Mesothelial cell of epicardium (in vitro differentiated cells): ENCODE measurements around the gene SEMA3F. TPM values are rescaled to one million over a fixed set of nuclear protein-coding genes. Genes with fewer than 3 reads are reported as not detected.
A peak's percentile ranks its signal among the peaks of the same experiment; 100 is the strongest.

ENCODE experiments used
- DNase-seq, 2 experiments: peaks; one replicate each; pipeline ENCODE4 v3.0.0; 2021; ENCODE audit warnings: low spot score in 2 of 2; ENCODE audit not compliant: unreplicated experiment in 2 of 2
- H3K27ac Mint-ChIP-seq: 2 replicates; pipeline ENCODE4 v1.8.0; 2021; ENCODE audit warnings: mixed read lengths
- H3K27me3 Mint-ChIP-seq: 2 replicates; pipeline ENCODE4 v1.8.0; 2021; ENCODE audit warnings: low read depth, mixed read lengths
- H3K36me3 Mint-ChIP-seq: 2 replicates; pipeline ENCODE4 v1.8.0; 2021; ENCODE audit warnings: mixed read lengths
- H3K4me1 Mint-ChIP-seq: 2 replicates; pipeline ENCODE4 v1.8.0; 2021; ENCODE audit warnings: mixed read lengths
- H3K4me3 Mint-ChIP-seq: 2 replicates; pipeline ENCODE4 v1.8.0; 2021; ENCODE audit warnings: mild to moderate bottlenecking, moderate library complexity, mixed read lengths
- H3K9me3 Mint-ChIP-seq: 2 replicates; pipeline ENCODE4 v1.8.0; 2021; ENCODE audit warnings: mixed read lengths
- CTCF ChIP-seq: fragments of 200-600 bp; sonication (generic); IDR thresholded peaks from one replicate; pipeline ENCODE4 v1.5.0; 2021; ENCODE audit warnings: antibody characterized with exemption; ENCODE audit not compliant: unreplicated experiment
- total RNA-seq: library from RNA; stranded (reverse); gene quantifications from 3 replicates; pipeline ENCODE4 v1.2.1, GENCODE V29; 2021

Gene SEMA3F
- total RNA-seq, 1 donor from 2014 or later, result 99.1 TPM

- Mint-ChIP-seq H3K4me1 (peaks cover 87% of the 10 kb centered on the region), H3K36me3 (peaks cover 16% of the 10 kb centered on the region), H3K27ac (peak overlapping the region; percentile 68), H3K27me3 (no peaks in the 10 kb centered on the region), H3K9me3 (no peaks in the 10 kb centered on the region), H3K4me3 (no peak overlapping the region)
- DNase-seq, result no peak
- no peak for TF ChIP-seq CTCF
These were observed 8.7 kb downstream of the SEMA3F start for GRCh38 chr3:50163572-50164455.

DNA sequence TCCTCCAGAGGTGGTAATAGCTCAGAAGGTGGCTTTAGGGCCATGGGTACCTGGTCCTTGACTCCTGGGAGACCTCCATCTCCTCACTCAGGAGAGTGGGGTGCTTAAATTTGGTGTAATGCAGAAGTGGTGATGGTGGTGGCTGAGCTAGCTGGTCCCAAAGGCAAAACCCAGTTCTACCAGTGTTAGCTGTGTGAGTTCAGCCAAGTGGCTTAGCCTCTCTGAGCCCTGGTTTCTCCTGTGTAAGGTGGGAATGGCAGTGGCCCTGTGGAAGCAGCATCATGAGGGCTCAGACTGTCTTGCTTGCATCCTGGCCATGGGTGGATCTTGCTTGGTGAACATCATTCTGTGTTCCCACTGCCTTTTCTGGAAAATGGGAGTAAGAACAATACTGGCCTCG, 9.4 kb downstream of the SEMA3F start:
- no peaks in the 10 kb centered on the region for H3K27me3 Mint-ChIP-seq

GRCh38 chr3:50164984-50165909, 10.1 kb downstream of the SEMA3F start:
- Mint-ChIP-seq H3K4me1 (peaks cover 73% of the 10 kb centered on the region), H3K4me3 (no peak overlapping the region), H3K36me3 (peaks cover 12% of the 10 kb centered on the region), H3K27ac (peak overlapping the region; percentile 94), H3K27me3 (no peaks in the 10 kb centered on the region), H3K9me3 (no peaks in the 10 kb centered on the region)
- TF ChIP-seq CTCF, result no peak
- DNase-seq, result no peak

More for the DNA sequence above, 9.4 kb downstream of the SEMA3F start:
- H3K9me3 Mint-ChIP-seq, result no peaks in the 10 kb centered on the region
- H3K27ac Mint-ChIP-seq, result peak overlapping the region; percentile 68
- no peak for TF ChIP-seq CTCF
- H3K36me3 Mint-ChIP-seq, result peaks cover 16% of the 10 kb centered on the region
- no peak for DNase-seq
- H3K4me1 Mint-ChIP-seq, result peaks cover 80% of the 10 kb centered on the region
- H3K4me3 Mint-ChIP-seq, result no peak overlapping the region

DNA sequence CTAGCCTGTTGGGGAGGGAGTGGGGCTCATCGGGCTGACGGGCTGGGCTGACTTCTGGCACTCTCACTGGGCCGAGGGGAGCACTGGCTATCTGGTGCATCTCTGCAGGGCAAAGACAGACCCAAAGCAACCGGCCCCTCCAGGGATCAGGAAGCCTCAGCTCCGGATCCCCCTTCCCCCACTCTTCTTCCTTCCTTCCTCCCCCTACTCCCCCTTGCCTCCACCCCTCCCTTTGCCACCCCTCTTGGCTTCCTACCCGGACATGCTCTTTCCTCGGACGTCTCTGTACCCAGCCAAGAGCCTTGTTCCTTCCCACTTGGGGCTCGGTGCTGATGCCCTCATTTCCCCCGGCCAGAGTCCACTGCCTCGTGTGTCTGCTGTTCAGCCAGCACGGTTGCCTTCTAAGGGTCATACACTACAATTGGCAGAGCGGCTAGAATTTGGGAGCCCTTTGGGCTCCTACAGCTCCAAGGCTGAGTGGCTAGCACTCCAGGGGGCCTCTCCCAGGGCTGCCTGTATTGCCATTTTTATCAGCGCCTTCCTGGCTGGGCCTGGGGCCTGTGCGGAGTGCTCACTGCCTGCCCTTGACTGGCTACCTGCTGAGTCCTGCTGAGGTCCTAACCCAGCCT, 10.9 kb downstream of the SEMA3F start:
- Mint-ChIP-seq H3K27me3 (no peaks in the 10 kb centered on the region), H3K4me1 (peaks cover 68% of the 10 kb centered on the region), H3K4me3 (peak overlapping the region; percentile 57), H3K36me3 (peaks cover 12% of the 10 kb centered on the region), H3K9me3 (no peaks in the 10 kb centered on the region), H3K27ac (peak overlapping the region; percentile 94)
- DNase-seq, result no peak
- no peak for TF ChIP-seq CTCF

GRCh38 chr3:50166620-50167019, 11.5 kb downstream of the SEMA3F start:
- peaks cover 11% of the 10 kb centered on the region for H3K36me3 Mint-ChIP-seq
- DNase-seq, result no peak
- H3K9me3 Mint-ChIP-seq, result no peaks in the 10 kb centered on the region
- peaks cover 62% of the 10 kb centered on the region for H3K4me1 Mint-ChIP-seq
- H3K4me3 Mint-ChIP-seq, result peak overlapping the region; percentile 57
- H3K27ac Mint-ChIP-seq, result peak overlapping the region; percentile 94
- H3K27me3 Mint-ChIP-seq, result no peaks in the 10 kb centered on the region
- TF ChIP-seq CTCF, result no peak
